Esophagus (tissue), 2 donors: ENCODE results near the gene LSAMP. TPM values are rescaled to one million over a fixed set of nuclear protein-coding genes. Genes with fewer than 3 reads are reported as not detected.
"Not testable (repeated sequence)": the region's sequence is repeated elsewhere in the genome, so short reads cannot be mapped to it uniquely, and the experiment has no call there.

Source experiments
- H3K27ac ChIP-seq, 2 donors: one replicate each; pipeline ENCODE4 v1.5.1; 2013; ENCODE audit warnings: low read depth in 2 of 2, mild to moderate bottlenecking in 2 of 2, inconsistent platforms in 1 of 2, low read length in 1 of 2, moderate library complexity in 1 of 2
- H3K27me3 ChIP-seq, 2 donors: one replicate each; pipeline ENCODE4 v1.6.1; 2013; ENCODE audit warnings: low read length in 2 of 2, control low read depth in 1 of 2, mild to moderate bottlenecking in 1 of 2; ENCODE audit not compliant: insufficient read depth in 2 of 2, control insufficient read depth in 1 of 2
- H3K36me3 ChIP-seq, 2 donors: one replicate each; pipeline ENCODE4 v1.6.1; 2013; ENCODE audit warnings: low read length in 1 of 2; ENCODE audit not compliant: control insufficient read depth in 2 of 2, insufficient read depth in 2 of 2
- H3K4me1 ChIP-seq, 2 donors: one replicate each; pipeline ENCODE4 v1.6.1; 2013; ENCODE audit warnings: low read length in 1 of 2; ENCODE audit not compliant: control insufficient read depth in 2 of 2, insufficient read depth in 2 of 2
- H3K4me3 ChIP-seq, 2 donors: one replicate each; pipeline ENCODE4 v1.5.1; 2013; ENCODE audit warnings: low read length in 2 of 2, mild to moderate bottlenecking in 2 of 2, low read depth in 1 of 2, moderate library complexity in 1 of 2
- H3K9me3 ChIP-seq, 2 donors: one replicate each; pipeline ENCODE4 v1.6.1; 2013; ENCODE audit warnings: mild to moderate bottlenecking in 2 of 2, low read depth in 1 of 2, low read length in 1 of 2, moderate library complexity in 1 of 2; ENCODE audit not compliant: control insufficient read depth in 2 of 2, insufficient read depth in 1 of 2
- WGBS, 2 donors: extraction: QIAGEN DNeasy Blood & Tissue Kit; methylation state at CpG; one replicate each; pipeline ENCODE4 v1.1.7; 2013; 5-methylcytosine and 5-hydroxymethylcytosine counted together
- polyA plus RNA-seq, 2 donors: library from polyadenylated mRNA; stranded (reverse); fragments of 200-250 nt; gene quantifications; one replicate each; pipeline ENCODE4 v1.2.3, GENCODE V29; 2013
- donor health status: healthy with polysubstance abuse.
- donor health status: Bipolar disorder and iron deficiency.

Gene LSAMP
- polyA plus RNA-seq, 2 donors = 0.10 to 0.16 TPM

- H3K27ac ChIP-seq = no peak overlapping the region
- no peaks in the 10 kb centered on the region for H3K4me1 ChIP-seq
- no peaks in the 10 kb centered on the region for H3K36me3 ChIP-seq
- no peaks in the 10 kb centered on the region for H3K9me3 ChIP-seq
- WGBS, 2 donors = 58 to 62% methylated on average over 4 of the region's 4 CpGs
- H3K4me3 ChIP-seq = no peak overlapping the region
- peaks cover 0 to 2% of the 10 kb centered on the region in 2 donors for H3K27me3 ChIP-seq
Measured at GRCh38 chr3:116084999-116085791, 360.1 kb downstream of the LSAMP start.

GRCh38 chr3:116083683-116084082 is 361.6 kb downstream of the LSAMP start:
- Histone ChIP-seq H3K9me3 (no peaks in the 10 kb centered on the region), H3K4me3 (no peak overlapping the region), H3K27ac (no peak overlapping the region), H3K36me3 (no peaks in the 10 kb centered on the region), H3K4me1 (no peaks in the 10 kb centered on the region), H3K27me3 (peaks cover 0 to 2% of the 10 kb centered on the region in 2 donors)
- 65 to 73% methylated on average over 2 of the region's 2 CpGs for WGBS, 2 donors

GRCh38 chr3:116078561-116078960 is 366.7 kb downstream of the LSAMP start:
- 91 to 92% methylated on average over 7 of the region's 7 CpGs for WGBS, 2 donors
- Histone ChIP-seq H3K4me3 (no peak overlapping the region), H3K27me3 (no peaks in the 10 kb centered on the region), H3K36me3 (no peaks in the 10 kb centered on the region), H3K4me1 (no peaks in the 10 kb centered on the region), H3K9me3 (no peaks in the 10 kb centered on the region), H3K27ac (no peak overlapping the region)

GRCh38 chr3:116077557-116077956 is 367.7 kb downstream of the LSAMP start:
- no peaks in the 10 kb centered on the region for H3K36me3 ChIP-seq
- H3K27ac ChIP-seq = no peak overlapping the region
- H3K27me3 ChIP-seq = no peaks in the 10 kb centered on the region
- no peaks in the 10 kb centered on the region for H3K9me3 ChIP-seq
- 84 to 91% methylated on average over 2 of the region's 2 CpGs for WGBS, 2 donors
- H3K4me3 ChIP-seq = no peak overlapping the region
- no peaks in the 10 kb centered on the region for H3K4me1 ChIP-seq

- Histone ChIP-seq H3K9me3 (no peaks in the 10 kb centered on the region), H3K36me3 (no peaks in the 10 kb centered on the region), H3K4me1 (no peaks in the 10 kb centered on the region), H3K27ac (no peak overlapping the region), H3K27me3 (no peaks in the 10 kb centered on the region), H3K4me3 (no peak overlapping the region)
- WGBS, 2 donors = 98 to 100% methylated on average over 1 of the region's 1 CpG
Measured at GRCh38 chr3:116077059-116077458, 368.2 kb downstream of the LSAMP start.

GRCh38 chr3:116070516-116071278 is 374.6 kb downstream of the LSAMP start:
- WGBS, 2 donors = 85 to 94% methylated on average over 8 of the region's 8 CpGs
- not testable (repeated sequence) for H3K9me3 ChIP-seq, H3K27me3 ChIP-seq, H3K4me1 ChIP-seq, H3K36me3 ChIP-seq, H3K27ac ChIP-seq, H3K4me3 ChIP-seq

- Histone ChIP-seq H3K9me3 (no peaks in the 10 kb centered on the region), H3K27ac (no peak overlapping the region), H3K4me1 (no peaks in the 10 kb centered on the region), H3K27me3 (no peaks in the 10 kb centered on the region), H3K36me3 (no peaks in the 10 kb centered on the region), H3K4me3 (no peak overlapping the region)
- 72 to 77% methylated on average over 2 of the region's 2 CpGs for WGBS, 2 donors
Measured at GRCh38 chr3:116070061-116070460, 375.2 kb downstream of the LSAMP start.

- Histone ChIP-seq H3K4me1 (no peaks in the 10 kb centered on the region), H3K4me3 (no peak overlapping the region), H3K36me3 (no peaks in the 10 kb centered on the region), H3K27me3 (no peaks in the 10 kb centered on the region), H3K27ac (no peak overlapping the region), H3K9me3 (no peaks in the 10 kb centered on the region)
- WGBS, 2 donors = 62 to 75% methylated on average over 4 of the region's 4 CpGs
Measured at GRCh38 chr3:116069024-116069423, 376.3 kb downstream of the LSAMP start.

- WGBS, 2 donors = 47 to 63% methylated on average over 4 of the region's 4 CpGs
Measured at GRCh38 chr3:116067326-116067725, 378.0 kb downstream of the LSAMP start.

More at GRCh38 chr3:116067326-116067725, 378.0 kb downstream of the LSAMP start:
- H3K4me3 ChIP-seq = no peak overlapping the region
- no peaks in the 10 kb centered on the region for H3K4me1 ChIP-seq
- H3K27me3 ChIP-seq = no peaks in the 10 kb centered on the region
- H3K36me3 ChIP-seq = no peaks in the 10 kb centered on the region
- H3K9me3 ChIP-seq = no peaks in the 10 kb centered on the region
- no peak overlapping the region for H3K27ac ChIP-seq
